Measurements from ENCODE around the gene NDUFA12. TPM values are rescaled to one million over a fixed set of nuclear protein-coding genes. Genes with fewer than 3 reads are reported as not detected.

NDUFA12 gene
- total and polyA plus RNA-seq, 9 of the 15 experiments (the other 6 are each of a cell fraction or from before 2014, with no cell fraction given) = 115 to 986 (median 283) TPM

DNA sequence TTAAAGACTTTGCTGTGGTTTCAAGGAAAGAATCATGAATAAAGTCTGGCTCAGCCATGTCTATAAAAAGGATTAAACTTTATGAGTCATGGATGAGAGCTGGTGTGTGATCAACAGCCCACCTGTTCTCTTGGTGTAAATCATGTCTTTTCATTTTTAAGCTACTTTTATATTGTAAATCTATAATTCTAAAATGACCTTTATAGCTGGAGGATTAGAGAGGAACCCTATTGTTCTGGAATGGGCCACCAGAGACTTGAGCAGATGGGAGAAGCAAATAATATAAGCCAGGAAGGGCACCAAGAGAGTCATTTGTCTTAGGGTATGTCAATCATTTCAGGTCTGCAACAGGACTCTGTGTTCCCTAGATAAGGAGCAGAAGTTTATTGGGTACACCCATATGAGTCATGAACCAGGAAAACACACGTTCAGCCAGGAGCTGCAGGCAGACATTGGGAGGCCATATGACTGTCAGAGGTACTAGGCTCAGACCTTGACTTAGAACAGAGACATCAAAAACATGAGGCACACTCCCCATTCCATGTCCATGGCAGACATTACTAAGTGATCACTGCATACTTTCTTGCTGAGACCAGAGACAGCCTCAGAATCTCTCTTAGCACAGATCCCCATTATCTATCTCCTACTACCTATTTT, 49.3 kb downstream of the NDUFA12 start (continued):
- TF ChIP-seq, protein P1, sequence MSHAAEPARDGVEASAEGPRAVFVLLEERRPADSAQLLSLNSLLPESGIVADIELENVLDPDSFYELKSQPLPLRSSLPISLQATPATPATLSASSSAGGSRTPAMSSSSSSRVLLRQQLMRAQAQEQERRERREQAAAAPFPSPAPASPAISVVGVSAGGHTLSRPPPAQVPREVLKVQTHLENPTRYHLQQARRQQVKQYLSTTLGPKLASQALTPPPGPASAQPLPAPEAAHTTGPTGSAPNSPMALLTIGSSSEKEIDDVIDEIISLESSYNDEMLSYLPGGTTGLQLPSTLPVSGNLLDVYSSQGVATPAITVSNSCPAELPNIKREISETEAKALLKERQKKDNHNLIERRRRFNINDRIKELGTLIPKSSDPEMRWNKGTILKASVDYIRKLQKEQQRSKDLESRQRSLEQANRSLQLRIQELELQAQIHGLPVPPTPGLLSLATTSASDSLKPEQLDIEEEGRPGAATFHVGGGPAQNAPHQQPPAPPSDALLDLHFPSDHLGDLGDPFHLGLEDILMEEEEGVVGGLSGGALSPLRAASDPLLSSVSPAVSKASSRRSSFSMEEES (CRISPR knock-in tag; IDR thresholded peaks at IDR 0.05) = no peak
- TF ChIP-seq NRF1 (conservative IDR thresholded peaks at IDR 0.05 in 1 of 2, IDR thresholded peaks at IDR 0.05 in 1 of 2) = no peak
- TF ChIP-seq HSF4 (CRISPR knock-in tag; IDR thresholded peaks at IDR 0.05; ENCODE audit: borderline replicate concordance) = no peak
- TF ChIP-seq RBM25 (IDR thresholded peaks at IDR 0.05; ENCODE audit: low read depth, low read length, severe bottlenecking) = peak; percentile 50
- TF ChIP-seq, protein P2, sequence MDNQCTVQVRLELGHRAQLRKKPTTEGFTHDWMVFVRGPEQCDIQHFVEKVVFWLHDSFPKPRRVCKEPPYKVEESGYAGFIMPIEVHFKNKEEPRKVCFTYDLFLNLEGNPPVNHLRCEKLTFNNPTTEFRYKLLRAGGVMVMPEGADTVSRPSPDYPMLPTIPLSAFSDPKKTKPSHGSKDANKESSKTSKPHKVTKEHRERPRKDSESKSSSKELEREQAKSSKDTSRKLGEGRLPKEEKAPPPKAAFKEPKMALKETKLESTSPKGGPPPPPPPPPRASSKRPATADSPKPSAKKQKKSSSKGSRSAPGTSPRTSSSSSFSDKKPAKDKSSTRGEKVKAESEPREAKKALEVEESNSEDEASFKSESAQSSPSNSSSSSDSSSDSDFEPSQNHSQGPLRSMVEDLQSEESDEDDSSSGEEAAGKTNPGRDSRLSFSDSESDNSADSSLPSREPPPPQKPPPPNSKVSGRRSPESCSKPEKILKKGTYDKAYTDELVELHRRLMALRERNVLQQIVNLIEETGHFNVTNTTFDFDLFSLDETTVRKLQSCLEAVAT (IDR thresholded peaks at IDR 0.05) = peak in 1 of 2 experiments; percentile 95; a peak in 2 of 4 replicates
- TF ChIP-seq, protein P3, sequence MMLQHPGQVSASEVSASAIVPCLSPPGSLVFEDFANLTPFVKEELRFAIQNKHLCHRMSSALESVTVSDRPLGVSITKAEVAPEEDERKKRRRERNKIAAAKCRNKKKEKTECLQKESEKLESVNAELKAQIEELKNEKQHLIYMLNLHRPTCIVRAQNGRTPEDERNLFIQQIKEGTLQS (IDR thresholded peaks at IDR 0.05) = peak; percentile 92
- TF ChIP-seq, protein P3 (CRISPR knock-in tag; conservative IDR thresholded peaks at IDR 0.05) = peak; percentile 53; the same call in 1 of the 2 replicates
- TF ChIP-seq CTCFL (IDR thresholded peaks at IDR 0.05; ENCODE audit: borderline replicate concordance, insufficient read depth, low read depth, low read length, poor library complexity, severe bottlenecking) = no peak
- peak; percentile 65; the same call in 1 of the 2 replicates for TF ChIP-seq ATF7 (IDR thresholded peaks at IDR 0.05)
- peak; percentile 95 for TF ChIP-seq DPF2 (IDR thresholded peaks at IDR 0.05)
- no peak for TF ChIP-seq FOXJ2 (tag; IDR thresholded peaks at IDR 0.05)
- TF ChIP-seq, protein P4, sequence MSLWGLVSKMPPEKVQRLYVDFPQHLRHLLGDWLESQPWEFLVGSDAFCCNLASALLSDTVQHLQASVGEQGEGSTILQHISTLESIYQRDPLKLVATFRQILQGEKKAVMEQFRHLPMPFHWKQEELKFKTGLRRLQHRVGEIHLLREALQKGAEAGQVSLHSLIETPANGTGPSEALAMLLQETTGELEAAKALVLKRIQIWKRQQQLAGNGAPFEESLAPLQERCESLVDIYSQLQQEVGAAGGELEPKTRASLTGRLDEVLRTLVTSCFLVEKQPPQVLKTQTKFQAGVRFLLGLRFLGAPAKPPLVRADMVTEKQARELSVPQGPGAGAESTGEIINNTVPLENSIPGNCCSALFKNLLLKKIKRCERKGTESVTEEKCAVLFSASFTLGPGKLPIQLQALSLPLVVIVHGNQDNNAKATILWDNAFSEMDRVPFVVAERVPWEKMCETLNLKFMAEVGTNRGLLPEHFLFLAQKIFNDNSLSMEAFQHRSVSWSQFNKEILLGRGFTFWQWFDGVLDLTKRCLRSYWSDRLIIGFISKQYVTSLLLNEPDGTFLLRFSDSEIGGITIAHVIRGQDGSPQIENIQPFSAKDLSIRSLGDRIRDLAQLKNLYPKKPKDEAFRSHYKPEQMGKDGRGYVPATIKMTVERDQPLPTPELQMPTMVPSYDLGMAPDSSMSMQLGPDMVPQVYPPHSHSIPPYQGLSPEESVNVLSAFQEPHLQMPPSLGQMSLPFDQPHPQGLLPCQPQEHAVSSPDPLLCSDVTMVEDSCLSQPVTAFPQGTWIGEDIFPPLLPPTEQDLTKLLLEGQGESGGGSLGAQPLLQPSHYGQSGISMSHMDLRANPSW (CRISPR knock-in tag; IDR thresholded peaks at IDR 0.05) = no peak
- TF ChIP-seq PHB (CRISPR knock-in tag; IDR thresholded peaks at IDR 0.05) = no peak
- TF ChIP-seq GATA2 (CRISPR knock-in tag; IDR thresholded peaks at IDR 0.05) = peak; percentile 24; the same call in 1 of the 2 replicates
- 0 out of 2 replicates have a peak, but pooled peaks have one; percentile 43 for TF ChIP-seq MTA3 (IDR thresholded peaks at IDR 0.05; ENCODE audit: borderline replicate concordance)
- TF ChIP-seq PHF21A (IDR thresholded peaks at IDR 0.05; ENCODE audit: borderline replicate concordance, low read depth) = no peak
